VCaP (cell line): Measurements from ENCODE around the gene SP2.

Experiments used
- H3K27ac ChIP-seq: fragments of 450-650 bp; 2 replicates; pipeline ENCODE4 v1.5.1; 2017
- TF ChIP-seq, protein P1 (sequence below): fragments of 450-650 bp; conservative IDR thresholded peaks from 2 replicates; pipeline ENCODE4 v1.5.1; 2017; ENCODE audit warnings: mild to moderate bottlenecking, moderate library complexity

Gene SP2

DNA sequence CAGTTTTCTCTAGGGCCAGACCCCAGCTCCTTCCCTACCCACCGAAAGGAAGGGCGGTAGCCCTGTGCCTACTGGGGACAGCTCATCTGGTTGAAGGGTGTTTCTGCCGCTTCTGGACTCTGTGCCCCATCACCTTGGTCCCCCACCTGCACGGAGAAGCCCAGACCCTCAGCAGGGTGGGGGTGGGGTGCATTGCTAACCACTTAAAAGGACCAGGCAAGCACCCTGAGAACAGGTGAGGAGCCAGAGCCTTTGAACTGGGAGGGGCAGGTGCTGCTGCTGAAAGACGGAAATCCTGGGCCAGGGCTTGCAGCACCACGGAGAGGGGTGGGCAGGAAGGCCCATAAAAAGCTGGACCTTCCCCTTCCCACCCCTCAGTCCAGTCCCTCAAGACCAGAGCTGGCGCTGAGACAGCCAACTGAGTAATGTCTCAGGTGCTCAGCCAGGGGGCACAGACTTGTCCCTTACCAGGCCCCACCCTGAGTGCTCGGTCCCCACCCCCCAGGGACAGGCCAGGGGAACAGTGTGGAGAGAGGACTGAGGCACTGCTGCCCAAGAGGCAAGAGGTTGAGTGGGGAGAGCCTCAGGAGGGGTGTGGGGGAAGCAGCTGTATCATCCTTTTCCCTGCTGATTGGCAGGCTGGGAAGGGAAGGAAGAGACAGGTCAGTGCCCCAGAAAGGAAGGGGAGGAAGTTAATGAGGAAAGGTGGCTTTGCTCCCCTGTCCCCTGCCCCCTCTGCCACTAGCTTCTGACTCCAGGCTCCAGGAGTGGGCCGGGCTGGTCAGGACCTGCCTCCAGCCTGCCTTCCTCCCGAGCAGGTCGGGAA lies 10.9 kb upstream of the SP2 start:
- TF ChIP-seq, protein P1, sequence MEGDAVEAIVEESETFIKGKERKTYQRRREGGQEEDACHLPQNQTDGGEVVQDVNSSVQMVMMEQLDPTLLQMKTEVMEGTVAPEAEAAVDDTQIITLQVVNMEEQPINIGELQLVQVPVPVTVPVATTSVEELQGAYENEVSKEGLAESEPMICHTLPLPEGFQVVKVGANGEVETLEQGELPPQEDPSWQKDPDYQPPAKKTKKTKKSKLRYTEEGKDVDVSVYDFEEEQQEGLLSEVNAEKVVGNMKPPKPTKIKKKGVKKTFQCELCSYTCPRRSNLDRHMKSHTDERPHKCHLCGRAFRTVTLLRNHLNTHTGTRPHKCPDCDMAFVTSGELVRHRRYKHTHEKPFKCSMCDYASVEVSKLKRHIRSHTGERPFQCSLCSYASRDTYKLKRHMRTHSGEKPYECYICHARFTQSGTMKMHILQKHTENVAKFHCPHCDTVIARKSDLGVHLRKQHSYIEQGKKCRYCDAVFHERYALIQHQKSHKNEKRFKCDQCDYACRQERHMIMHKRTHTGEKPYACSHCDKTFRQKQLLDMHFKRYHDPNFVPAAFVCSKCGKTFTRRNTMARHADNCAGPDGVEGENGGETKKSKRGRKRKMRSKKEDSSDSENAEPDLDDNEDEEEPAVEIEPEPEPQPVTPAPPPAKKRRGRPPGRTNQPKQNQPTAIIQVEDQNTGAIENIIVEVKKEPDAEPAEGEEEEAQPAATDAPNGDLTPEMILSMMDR: no peak
- H3K27ac ChIP-seq: peak overlapping the region; percentile 65

DNA sequence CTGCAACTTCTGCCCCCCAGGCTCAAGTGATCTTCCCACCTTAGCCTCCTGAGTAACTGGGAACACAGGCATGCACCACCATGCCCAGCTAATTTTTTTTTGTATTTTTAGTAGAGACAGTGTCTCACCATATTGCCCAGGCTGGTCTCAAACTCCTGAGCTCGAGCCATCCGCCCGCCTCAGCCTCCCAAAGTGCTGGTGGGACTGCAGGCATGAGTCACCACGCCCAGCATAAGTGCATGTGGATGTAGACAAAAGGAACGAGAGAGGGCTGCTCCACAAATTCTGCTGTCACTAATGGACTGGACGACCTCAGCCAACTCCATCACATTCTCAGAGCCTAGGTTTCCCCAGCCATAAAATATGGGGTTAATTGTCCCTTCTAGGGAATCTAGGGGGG lies 7.7 kb upstream of the SP2 start:
- H3K27ac ChIP-seq: no peak overlapping the region
- TF ChIP-seq, protein P1: no peak

DNA sequence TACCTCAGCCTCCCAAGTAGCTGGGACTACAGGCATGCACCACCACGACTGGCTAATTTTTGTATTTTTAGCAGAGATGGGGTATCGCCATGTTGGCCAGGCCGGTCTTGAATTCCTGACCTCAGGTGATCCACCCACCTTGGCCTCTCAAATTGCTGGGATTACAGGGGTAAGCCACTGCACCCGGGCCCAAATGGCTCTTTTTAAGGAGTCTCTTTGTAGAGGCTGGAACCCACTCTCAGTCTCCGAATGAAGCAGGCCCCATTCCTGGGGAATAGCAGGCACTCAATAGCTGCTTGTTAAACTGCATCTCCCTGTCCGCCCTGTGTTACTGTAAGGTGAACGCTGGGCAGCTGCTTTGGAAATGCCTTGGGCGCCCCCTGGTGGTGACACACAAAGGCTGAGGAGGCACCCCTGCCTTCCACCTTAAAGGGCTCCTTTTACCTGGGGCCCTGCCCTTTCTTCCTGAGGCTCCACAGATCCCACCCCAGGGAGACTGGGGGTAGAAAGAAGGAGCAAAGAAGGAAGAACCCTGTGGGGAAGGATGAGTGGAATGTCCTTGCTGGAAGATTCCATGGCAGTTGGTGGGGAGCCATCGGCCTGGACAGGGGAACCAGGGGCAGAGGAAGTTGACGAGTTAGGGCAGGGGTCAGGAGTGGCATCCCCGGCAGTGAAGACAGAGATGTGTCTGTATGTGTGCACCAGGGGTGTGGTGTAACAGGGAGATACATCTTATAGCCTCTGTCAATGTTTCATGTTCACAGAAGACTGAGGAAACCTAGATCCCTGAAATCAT lies 6.1 kb upstream of the SP2 start:
- no peak overlapping the region for H3K27ac ChIP-seq
- TF ChIP-seq, protein P1: peak; percentile 98

DNA sequence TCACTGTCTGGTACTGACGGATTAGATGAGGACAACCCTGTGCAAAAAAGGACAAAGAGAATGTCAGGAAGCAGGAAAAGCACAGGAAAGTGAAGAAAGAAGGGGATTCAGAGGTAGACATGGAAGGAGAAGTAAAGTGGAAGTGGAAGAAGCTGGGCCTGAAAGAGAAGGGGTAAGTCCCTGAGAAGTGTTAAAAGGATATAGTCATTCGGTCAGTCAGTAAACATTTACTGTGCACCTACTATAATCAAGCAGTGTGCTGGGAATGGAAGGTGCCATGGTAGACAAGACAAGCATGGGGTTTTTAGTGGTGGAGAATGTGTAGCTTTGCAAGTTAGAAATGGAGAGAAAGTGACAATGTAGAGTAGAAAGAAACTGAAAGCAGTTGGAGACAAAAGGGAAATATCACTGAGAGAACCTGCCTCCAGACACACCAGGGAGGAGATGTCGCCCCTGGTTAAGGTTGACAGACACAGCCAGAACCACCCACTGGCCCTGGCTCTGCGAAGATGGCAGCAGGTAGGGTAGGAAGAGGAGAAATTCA lies 4.4 kb upstream of the SP2 start:
- TF ChIP-seq, protein P1: no peak
- no peak overlapping the region for H3K27ac ChIP-seq

DNA sequence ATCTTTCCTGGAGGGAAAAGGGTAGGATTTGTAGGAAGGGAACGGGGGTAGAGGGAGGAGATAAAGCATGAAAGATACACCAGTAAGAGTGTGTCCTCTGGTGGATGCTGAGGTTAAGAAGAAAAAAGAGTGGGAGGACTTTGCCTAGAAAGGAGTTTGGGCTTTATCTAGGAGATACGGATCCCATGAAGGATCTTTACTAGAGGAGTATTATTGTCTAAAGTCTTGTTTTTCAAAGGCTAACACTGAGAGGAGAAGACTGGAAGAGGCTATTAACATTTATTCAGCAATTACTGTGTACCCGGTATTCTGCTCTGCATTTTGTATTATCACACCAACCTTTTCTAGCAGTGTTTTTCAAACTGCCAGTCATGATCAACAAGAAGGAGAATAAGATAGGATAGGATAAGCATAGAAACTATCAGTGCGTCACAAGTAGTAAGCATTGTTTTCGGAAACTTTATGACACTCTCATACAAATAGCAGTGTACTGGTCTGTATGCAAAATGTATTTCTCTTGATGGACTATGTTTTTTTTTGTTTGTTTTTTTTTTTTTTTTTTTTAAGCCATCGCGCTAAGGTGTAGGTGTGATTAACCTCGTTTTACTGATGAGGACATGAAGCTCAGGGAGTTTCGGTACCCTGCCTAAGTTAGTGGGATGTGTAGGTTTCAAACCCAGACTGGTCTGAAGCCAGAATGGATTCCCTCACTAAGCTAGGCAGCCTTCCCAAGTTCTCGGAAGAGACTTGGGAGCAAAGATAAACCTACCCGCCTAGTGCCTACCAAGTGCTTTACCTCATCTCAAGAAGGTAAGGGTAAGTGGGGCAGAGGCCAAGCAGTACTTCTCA lies 1.3 kb upstream of the SP2 start:
- peak overlapping the region; percentile 96 for H3K27ac ChIP-seq
- TF ChIP-seq, protein P1: no peak

DNA sequence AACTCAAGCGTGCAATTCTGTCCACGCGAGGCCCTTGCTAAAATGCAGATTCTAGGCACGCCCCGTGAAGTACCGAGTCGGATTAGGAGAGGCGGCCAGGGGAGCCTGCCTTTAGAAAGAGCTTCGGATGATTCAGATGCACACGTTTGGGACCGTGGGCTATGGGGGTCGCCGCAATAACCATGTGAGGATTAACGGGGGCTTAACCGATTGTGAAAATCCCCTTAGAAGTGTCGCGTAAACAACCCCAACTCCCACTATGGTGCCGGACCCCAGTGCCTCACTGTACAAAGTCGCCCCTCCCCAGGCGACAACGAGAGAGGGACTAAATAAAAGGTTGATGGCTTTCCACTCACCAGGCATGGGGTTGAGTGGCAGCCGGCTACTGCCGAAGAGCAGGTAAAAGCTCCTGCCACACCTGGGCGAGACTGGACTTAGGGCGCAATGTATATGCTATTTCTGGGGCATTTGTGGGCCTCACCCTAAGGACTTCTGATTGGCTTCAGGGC lies 635 bp upstream of the SP2 start:
- TF ChIP-seq, protein P1: no peak
- peak overlapping the region; percentile 96 for H3K27ac ChIP-seq
